ENCODE results near the gene RHOU.
"Not testable (repeated sequence)": the region's sequence is repeated elsewhere in the genome, so short reads cannot be mapped to it uniquely, and the experiment has no call there.

The RHOU gene

DNA sequence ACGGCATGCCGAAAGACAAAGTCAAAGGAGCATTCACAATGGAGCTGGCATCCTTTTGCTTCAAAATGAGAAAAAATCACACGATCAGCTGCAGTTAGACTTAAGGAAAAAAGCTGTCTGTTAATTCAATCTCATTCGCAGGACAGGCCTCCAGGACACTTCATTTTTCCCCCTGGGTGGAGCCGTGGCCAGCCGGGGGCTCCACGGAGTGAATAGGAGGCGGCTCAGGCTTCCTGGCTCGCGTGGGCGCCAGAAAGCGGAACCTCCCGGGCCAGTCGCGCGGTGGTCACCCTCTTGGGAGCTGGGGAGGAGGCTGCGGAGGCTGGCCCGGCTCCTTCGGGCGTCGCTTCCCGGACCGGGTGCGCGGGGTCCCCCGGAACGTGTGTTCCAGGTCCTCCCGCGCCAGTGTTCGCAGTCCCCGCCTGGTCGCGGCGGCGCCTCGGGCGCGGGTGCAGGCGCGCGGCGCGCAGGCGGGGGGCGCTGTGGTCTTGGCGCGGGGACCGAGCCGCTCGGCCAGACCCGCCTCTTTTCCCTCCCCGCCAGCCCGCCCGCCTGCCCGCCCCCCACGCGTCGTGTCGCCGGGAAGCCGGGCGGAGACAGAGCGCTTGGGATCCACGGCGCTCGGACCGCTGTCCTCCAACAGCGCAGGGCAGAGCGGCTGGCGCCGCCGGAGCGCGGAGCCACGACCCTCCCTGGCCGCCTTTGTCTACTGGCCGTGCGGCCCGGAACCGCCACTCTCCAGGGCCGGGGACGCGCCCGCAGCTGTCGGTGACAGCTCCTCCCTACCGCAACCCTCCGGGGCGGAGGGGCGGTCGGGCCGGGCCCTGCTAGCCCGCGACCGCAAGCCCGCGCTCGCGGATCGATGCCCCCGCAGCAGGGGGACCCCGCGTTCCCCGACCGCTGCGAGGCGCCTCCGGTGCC is at the start of gene RHOU:
Gene RHOU, plus strand, starts transcription at position 599 of the 921 bp plus-strand sequence. Its CDS starts 264 bp downstream, at position 863.
- peak; percentile 53 for DNase-seq

DNA sequence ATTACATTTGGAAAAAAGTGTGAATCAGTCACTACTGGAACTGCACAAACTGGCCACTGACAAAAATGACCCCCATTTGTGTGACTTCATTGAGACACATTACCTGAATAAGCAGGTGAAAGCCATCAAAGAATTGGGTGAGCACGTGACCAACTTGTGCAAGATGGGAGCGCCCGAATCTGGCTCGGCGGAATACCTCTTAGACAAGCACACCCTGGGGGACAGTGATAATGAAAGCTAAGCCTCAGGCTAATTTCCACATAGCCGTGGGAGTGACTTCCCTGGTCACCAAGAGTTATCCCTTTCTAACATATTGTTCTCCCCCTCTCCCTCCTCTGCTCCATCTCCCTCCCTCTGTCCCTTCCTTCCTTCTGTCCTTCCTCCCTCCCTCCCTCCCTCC is 47.7 kb upstream of the RHOU start:
- DNase-seq = no peak

DNA sequence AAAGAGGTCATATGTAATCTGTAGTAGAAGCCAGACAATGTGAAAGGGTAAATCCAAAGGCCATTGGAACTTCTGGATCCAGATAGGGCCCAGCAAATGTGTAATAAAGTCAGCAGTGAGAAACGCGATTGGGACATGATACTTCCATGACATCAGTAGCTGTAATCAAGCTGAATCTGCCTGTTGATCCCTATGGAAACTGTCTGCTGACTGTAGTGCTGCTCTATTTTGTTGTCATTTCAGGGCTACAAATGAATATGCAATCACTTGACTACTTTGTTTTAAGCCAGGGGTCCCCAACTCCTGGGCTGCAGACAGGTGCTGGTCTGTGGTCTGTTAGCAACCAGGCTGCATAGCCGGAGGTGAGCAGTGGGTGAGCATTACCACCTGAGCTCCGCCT is 46.0 kb upstream of the RHOU start:
- DNase-seq = no peak

DNA sequence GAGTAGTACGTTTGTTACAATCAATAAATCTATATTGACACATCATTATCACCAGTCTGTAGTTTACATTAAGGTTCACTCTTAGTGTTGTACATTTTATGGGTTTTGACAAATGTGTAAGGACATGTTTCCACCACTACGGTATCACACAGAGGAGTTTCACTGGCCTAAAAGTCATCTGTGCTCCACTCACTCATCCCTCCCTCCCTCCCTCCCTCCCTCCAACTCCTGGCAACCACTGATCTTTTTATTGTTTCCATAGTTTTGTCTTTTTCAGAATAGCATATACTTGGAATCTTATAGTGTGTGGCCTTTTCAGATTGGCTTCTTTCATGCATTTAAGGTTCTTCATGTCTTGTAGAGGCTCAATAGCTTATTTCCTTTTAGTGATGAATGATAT is 44.1 kb upstream of the RHOU start:
- no peak for DNase-seq

DNA sequence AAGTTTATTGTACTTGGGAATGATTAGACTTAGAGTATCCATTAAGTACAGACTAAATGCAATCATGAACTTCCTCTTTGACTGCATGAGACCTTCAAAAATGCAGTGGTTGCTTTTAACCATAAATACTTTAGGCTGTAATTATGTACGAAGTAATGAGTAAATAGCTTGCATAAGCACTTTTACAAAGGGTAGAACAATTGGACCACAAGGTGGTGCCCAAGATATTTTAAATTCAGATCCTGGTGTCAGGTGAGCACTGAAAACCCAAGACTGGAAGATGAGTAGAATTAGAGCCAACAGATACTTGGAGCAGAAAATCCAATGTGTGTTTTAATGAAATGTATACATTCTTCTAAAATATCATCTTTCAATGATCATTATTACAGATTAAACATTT is 43.4 kb upstream of the RHOU start:
- no peak for DNase-seq

DNA sequence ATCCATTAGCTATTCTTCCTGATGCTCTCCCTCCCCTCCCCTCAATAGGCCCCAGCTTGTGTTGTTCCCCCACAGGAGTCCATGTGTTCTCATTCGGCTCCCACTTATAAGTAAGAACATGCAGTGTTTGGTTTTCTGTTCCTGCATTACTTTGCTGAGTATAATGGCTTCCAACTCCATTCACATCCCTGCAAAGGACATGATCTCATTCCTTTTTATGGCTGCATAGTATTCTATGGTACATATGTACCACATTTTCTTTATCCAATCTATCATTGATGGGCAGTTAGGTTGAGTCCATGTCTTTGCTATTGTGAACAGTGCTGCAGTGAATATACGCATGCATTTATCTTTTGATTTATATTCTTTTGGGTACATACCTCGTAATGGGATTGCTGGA is 40.8 kb upstream of the RHOU start:
- DNase-seq = not testable (repeated sequence)

DNA sequence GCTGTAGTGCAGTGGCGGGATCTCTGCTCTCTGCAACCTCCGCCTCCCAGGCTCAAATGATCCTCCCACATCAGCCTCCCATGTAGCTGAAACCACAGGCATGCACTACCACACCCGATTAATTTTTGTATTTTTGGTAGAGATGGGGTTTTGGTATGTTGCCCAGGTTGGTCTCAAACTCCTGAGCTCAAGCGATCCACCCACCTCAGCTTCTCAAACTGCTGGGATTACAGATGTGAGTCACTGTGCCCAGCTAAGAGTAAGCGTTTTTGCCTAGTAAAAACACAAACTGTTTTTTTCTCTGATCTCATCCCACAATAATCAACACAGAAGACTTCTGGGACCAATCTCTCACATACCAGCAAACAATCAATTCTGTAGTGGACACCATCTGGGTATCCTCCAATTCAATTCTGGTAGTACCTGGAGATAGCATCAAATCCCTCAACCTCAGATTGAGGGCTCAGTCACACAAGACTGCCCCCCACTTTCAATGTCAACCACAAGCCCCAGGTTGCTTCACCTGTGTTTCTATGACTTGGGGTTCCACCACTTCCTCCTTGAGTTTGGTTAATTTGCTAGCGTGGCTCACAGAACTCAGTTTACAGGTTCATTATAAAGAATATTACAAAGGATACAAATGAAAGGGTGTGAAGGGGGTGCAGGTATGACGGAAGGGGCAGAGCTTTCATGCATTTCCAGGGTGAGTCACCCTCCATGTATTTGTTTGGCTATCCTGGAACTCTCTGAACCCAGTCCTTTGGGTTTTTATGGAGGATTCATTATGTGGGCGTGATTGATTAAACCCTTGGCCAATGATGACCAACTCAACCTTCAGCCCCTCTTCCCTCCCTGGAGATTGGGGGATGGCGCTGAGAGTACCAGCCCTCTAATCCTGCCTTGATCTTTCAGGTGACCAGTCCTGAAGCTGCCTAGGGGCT is 40.0 kb upstream of the RHOU start:
- DNase-seq = no peak

DNA sequence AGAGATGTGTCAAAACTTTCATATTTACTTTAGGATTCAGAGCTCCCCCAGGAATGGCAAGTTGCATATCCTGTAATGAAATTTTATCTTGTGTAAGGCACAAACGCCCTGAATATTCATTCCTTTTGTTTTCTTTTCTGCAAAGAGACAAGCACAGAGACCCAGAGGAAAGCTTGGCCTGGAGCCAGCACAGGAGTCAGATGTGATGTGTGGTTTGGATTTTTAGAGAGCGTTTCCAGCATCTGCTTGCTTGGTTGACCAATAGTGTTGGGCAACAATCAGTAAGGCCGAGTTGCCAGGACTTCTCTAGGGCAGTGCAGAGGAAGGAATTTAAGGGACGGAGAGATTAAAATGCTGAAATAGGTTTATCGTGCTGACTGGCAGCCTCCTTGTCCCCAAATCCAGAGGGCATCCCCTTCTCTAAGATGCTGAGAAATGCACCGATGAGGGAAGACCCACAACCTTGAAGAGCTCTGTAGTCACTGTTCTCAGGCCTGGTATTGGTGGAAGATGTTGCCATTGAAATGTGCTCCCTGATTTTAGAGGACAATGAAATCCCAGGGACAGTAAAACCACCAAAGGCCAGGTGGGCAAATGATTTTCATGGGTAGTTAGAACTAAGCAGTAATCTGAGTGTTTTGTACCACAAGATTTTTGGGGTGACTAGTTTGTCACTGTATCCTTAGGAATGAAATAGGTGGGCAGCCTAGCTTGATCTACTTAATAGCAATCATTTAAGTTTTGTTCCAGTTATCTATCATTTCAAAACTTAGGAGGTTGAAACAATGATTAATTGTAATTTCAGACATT is 37.9 kb upstream of the RHOU start:
- DNase-seq = no peak

DNA sequence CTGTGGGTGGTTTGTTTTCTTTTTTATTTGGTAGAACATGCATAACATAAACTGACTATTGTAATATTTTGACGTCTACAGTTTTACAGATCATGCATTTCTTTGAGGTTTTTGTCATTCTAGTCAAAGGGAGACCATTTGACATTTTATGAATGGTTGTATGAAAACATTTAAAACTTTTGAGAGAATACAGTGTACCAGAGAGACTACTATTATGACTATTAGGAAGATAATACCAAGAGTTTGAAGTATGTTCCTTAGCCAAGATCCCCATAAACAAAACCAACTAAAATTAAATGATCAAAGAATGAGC is 37.3 kb upstream of the RHOU start:
- DNase-seq = no peak

DNA sequence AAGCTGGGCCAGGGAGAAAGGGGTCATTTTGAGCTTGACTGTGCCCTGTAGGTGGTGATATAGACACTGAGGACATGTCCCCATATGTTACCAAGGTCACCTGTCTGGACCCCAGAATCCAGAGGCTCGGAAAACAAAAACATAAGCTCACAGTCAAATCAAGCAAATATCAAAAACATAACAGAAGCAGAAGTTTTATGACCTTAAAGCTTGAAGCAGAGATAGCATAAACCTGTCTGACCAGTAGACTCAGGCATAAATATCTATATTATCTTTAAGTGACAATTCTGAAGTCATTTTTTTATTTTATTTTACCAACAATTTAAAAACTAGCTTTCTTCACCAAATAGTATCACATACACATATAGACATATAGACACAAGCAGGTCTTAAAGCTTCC is 32.8 kb upstream of the RHOU start:
- no peak for DNase-seq

DNA sequence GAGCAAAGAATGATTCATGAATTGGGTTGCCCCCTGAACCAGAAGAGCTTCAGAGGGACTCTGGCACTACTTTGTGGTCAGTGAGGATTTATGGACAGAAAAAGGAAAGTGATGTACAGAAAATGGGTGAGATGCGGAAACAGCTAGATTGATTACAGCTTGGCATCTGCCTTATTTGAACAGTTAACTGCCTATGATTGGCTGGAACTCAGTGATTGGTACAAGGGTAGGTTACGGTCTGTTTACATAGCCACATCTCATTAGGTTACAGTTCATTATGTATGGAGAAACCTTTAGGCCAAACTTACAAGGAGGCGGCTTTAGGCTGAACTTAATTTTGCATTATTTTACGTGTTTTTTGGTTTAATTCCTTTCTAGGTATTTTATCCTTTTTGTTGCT is 29.0 kb upstream of the RHOU start:
- DNase-seq = no peak

DNA sequence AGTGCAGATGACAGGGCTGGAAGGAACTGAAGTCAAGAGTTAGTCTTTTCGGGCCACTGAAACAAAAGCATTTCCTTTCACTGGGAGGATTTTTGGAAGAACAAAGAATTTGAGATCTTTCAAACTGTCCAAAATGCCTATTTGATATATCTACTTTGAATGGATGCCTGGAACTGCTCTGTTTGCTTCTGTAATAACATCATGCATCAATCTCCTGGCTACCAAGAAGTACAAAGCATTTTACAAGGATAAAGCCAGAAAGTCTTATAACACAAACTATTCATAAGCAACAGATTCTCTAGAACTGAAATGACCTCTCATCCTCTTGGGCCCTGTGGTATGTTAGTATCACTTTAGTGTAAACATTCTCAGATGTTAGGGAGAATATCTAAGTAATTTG is 18.2 kb upstream of the RHOU start:
- no peak for DNase-seq

DNA sequence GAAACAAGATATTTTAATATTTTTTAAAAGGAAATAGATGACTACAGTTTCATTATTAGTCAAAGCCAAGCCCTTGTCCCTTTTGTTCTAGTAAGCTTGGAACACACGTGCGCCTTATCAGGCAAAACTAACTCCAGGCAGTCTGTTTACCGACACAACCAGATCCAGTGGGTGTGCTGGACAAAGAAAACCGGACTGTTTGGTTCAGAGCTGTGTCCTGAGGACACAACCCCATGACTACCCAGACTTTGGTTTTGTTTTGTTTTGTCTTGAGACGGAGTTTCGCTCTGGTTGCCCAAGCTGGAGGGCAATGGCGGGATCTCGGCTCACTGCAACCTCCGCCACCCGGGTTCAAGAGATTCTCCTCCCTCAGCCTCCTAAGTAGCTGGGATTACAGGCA is 13.9 kb upstream of the RHOU start:
- no peak for DNase-seq

DNA sequence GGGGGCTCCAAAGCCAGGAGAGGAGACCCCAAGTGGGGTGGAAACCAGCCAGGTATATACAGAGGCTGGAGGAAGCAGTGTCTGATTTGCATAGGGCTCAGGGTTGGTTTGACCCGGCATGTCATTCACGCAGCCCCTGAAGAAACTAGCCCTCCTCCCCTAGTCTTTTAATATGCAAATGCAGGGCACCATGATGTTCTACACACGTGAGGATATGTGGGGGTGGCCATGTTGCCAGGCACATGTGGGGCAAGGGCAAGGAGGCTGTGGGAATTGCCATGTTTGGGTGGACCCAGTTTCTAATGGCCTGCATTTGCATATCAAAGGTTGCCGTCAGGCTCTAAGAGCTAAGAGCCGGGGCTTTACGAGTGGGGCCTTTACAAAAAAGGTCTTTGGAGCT is 12.0 kb upstream of the RHOU start:
- DNase-seq = no peak

DNA sequence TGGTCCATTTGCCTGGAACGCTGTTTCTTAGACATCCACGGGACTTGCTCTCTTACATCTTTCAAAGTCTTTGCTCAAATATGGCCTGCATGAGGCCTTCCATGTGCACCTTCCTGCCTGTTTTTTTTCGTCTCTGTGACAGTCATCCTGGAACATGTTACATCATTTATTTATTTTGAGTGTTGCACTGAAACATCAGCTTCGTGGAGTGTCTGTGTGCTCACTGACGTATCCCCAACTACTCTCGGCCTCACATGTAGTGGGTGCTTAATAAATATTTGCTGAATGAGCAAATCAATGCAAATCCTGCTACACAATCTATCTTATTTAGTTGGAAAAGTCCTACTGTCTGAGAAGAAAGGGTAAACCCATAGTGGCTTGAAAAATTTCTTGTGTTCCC is 11.4 kb upstream of the RHOU start:
- no peak for DNase-seq

DNA sequence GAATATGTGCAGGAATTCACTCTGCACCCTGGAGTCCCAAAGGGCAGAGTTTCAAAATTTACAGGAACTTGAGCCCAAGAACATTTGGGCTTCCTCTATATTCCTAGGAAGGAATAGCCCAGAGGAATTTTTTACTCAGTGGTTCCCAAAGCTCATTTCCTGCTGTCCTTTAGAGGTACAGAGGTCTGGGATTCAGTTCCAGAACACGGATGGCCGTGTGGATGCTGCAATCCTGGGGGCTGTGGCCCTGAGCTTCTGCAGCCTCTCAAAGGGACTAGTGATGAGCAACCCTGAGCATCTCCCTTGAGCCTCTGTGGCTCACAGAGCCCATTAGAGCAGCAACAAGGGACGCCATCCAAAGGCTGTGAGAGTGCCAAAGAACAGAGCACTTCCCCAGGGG is 10.1 kb upstream of the RHOU start:
- DNase-seq = no peak

DNA sequence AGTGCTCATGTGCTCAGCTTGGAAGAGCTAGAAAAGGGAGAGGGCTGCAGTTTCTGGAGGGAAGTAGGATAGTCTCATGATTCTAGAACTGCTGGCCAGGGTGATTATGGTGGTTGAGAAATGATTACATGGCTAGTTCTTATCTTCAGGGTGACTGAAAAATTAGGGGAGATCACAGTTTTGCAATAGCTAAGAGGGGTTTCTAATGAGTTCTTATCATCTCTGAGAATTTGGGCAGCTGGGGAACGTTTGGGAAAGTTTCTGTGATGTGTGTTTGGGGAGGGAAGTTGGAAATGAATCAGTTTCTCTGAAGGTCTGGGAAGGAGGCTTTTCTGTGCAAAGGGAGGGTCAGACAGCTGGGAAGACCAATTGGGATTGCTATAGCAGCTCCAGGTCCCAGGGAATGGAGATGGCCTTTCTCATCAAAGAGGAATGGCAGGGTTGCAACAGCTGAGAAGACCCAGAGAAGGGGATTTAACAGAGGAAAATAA is 7.6 kb upstream of the RHOU start:
- DNase-seq = no peak

DNA sequence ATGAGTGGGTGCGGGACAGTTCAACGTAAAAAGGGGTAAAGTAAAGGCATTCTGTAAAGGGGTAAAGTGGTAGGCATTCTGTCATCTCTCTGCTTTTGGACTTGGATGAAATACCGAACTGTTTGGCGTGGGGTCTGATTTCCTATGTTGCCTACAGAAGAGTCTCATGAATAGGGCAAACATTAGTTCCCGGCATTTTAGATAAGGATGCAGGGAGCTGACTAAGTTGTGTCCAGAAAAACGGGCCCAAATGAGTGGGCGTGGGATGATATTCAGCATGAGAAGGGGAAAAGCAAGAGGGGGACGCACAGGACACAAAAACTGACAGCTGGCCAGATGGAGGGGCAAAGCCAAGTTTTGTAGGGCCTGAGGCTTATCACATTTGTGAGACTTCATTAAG is 2.9 kb upstream of the RHOU start:
- DNase-seq = no peak

DNA sequence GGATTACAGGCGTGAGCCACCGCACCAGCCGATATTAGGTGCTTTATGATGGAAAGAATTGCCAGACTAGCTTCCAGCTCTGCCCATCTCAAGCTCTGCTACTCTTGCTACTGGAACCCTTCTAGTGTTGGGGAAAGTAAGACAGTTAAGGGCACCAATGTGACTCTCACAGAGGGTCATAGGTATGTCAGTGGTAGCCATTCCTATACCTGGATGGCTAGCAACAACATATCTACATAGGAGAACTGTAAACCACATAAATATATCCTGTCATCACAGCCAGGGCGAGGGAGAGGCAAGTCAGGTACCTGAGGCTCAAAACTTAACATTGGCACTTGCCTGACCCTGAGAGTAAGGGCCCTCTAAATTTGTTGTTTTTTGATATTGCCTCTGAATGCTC is 1.7 kb upstream of the RHOU start:
- DNase-seq = no peak

DNA sequence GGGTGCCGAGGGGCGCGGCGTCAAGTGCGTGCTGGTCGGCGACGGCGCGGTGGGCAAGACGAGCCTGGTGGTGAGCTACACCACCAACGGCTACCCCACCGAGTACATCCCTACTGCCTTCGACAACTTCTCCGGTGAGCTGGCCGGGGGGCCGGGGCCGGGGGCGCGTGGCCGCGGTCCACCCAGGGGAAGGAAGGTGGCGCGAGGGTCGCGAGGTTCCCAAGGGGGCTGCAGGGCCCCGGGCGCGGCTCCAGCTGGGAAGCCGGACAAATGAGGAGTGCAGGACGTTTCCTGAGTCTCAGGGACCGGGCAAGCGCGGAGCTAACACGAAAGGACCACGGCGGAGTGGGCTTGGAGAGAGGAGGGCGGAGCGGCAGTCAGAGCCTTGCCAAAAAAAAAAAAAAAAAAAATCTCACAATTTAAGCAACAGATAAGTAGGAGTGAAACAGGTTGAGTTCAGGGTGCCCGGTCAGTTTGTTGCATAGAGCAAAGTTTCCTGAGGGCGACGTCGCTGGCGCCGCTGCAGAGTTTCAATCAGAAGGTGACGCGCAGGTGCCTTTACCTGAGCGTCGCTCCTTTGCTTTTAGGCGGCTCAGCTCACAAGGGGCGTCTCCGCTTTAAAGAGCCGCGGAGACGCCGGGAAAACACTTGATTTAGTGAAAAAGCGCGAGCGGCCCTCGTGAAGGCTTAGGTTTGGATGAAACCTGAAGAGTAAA is 750 bp downstream of the RHOU start:
- DNase-seq = no peak

DNA sequence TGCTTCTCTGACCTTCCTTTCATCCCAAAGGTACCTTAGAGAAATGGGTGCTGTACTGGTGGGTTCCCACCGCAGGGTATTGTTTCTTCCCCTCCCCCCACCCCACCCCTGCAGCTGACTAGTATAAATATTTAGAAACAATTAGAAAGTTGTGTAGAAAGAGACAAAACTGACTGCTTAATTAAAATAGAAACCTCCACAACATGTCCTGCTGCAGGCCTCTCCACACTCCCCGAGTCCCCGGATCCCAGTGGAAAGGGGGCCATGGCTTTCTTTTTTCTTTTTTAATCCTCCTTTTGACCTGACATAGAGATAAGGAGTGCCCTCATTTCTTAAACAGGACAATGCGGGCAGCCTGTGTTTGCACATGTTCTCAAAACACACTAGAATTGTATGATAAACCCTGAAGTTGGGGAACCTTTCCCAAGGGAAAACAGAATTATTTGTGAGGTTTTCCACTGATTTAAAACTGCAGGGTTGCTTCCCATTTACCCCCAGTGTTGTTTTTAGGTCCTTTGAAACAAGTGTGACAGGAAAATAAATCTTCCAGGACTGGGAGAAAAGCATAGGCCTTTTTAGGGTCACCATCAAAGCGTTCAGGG is 1.7 kb downstream of the RHOU start:
- no peak for DNase-seq

DNA sequence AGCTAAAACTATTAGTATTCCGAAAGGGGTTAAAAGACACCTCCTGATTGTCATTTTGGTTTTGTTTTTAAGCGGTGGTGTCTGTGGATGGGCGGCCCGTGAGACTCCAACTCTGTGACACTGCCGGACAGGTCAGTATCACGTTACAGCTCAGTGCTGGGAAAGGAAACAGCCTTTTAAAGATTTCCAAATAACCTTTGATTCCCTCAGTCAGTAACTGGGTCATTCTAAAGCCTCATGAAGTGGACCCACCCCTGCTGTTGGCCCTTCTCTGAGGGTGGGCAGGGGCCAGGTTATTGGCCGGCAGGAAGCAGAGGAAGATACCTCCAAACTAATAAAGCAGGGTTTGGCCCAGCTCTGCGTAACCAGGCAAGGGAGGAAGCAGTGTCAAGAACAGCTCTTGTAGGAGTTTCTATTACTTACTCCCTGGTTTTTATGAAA is 2.3 kb downstream of the RHOU start:
- DNase-seq = no peak
